Lower lobe of right lung (tissue), 2 donors: ENCODE results near the gene KRT32. TPM values are rescaled to one million over a fixed set of nuclear protein-coding genes. Genes with fewer than 3 reads are reported as not detected.

Experiments
- ATAC-seq, 2 donors: fragments of 200-7000 bp; cut with Tn5 transposase; one replicate each; pipeline ENCODE4 v1.9.1; 2020 to 2022; ENCODE audit warnings: mild to moderate bottlenecking in 2 of 2, moderate library complexity in 2 of 2
- DNase-seq: peaks from one replicate; pipeline ENCODE4 v3.0.0-alpha.2; 2020
- H3K27ac ChIP-seq: fragments of 200-600 bp; one replicate; pipeline ENCODE4 v1.8.0; 2022
- H3K27me3 ChIP-seq: fragments of 200-600 bp; one replicate; pipeline ENCODE4 v1.8.0; 2022; ENCODE audit warnings: low read depth
- H3K36me3 ChIP-seq: fragments of 200-600 bp; one replicate; pipeline ENCODE4 v1.8.0; 2022; ENCODE audit warnings: mild to moderate bottlenecking
- H3K4me1 ChIP-seq: fragments of 200-600 bp; one replicate; pipeline ENCODE4 v1.8.0; 2022
- H3K4me3 ChIP-seq: fragments of 200-600 bp; one replicate; pipeline ENCODE4 v1.8.0; 2022; ENCODE audit warnings: mild to moderate bottlenecking
- H3K9me3 ChIP-seq: fragments of 200-600 bp; one replicate; pipeline ENCODE4 v1.8.0; 2022
- CTCF ChIP-seq: fragments of 200-600 bp; IDR thresholded peaks from one replicate; pipeline ENCODE4 v1.8.0; 2022; ENCODE audit warnings: antibody characterized with exemption, mild to moderate bottlenecking
- intact Hi-C: fragments of 100-400 bp; cut with DNase I; formaldehyde crosslinking; loops from one replicate; pipeline ENCODE4 v1.11.0; 2022
- total RNA-seq: library from RNA; stranded (reverse); fragmentation: NEBNext Ultra II Directional; extraction: Animal tissue kit (Norgen Biotek cat#: 25700); gene quantifications from one replicate; pipeline ENCODE4 v1.2.1, GENCODE V29; 2021
- donor health status: DM: no; HTN: yes; CAD: no; lungs with severe emphysema.

The KRT32 gene
- total RNA-seq, 1 donor from 2014 or later, result not detected

- no peaks in the 10 kb centered on the region for H3K9me3 ChIP-seq
- ATAC-seq (peak in 1 of 2 donors; percentile 12), DNase-seq (no peak)
- no peak overlapping the region for H3K4me3 ChIP-seq
- H3K36me3 ChIP-seq, result no peaks in the 10 kb centered on the region
- no peaks in the 10 kb centered on the region for H3K27me3 ChIP-seq
- intact Hi-C loops, result no loop called here
- no peak for TF ChIP-seq CTCF
- no peak overlapping the region for H3K27ac ChIP-seq
- no peaks in the 10 kb centered on the region for H3K4me1 ChIP-seq
These were observed 18.0 kb upstream of the KRT32 start for GRCh38 chr17:41484920-41485904.

- no peaks in the 10 kb centered on the region for H3K36me3 ChIP-seq
- H3K9me3 ChIP-seq, result no peaks in the 10 kb centered on the region
- no peak for ATAC-seq
- no peaks in the 10 kb centered on the region for H3K27me3 ChIP-seq
- intact Hi-C loops, result no loop called here
- no peak overlapping the region for H3K4me3 ChIP-seq
- DNase-seq, result no peak
- TF ChIP-seq CTCF, result no peak
- H3K27ac ChIP-seq, result no peak overlapping the region
- H3K4me1 ChIP-seq, result no peaks in the 10 kb centered on the region
These were observed 17.0 kb upstream of the KRT32 start for GRCh38 chr17:41483991-41484826.

GRCh38 chr17:41483531-41483930 is 16.3 kb upstream of the KRT32 start:
- intact Hi-C loops, result no loop called here
- no peak for TF ChIP-seq CTCF
- no peaks in the 10 kb centered on the region for H3K36me3 ChIP-seq
- no peaks in the 10 kb centered on the region for H3K27me3 ChIP-seq
- no peaks in the 10 kb centered on the region for H3K9me3 ChIP-seq
- H3K4me3 ChIP-seq, result no peak overlapping the region
- no peak overlapping the region for H3K27ac ChIP-seq
- DNase-seq (no peak), ATAC-seq (no peak)
- H3K4me1 ChIP-seq, result no peaks in the 10 kb centered on the region

GRCh38 chr17:41481036-41481435 is 13.8 kb upstream of the KRT32 start, which contains the start of gene KRT35:
Gene KRT35 (minus strand): TSS chr17:41481151. CDS start chr17:41481097, 54 bp downstream.
- TF ChIP-seq CTCF, result no peak
- Histone ChIP-seq H3K27me3 (no peaks in the 10 kb centered on the region), H3K4me1 (no peaks in the 10 kb centered on the region), H3K36me3 (no peaks in the 10 kb centered on the region), H3K27ac (no peak within 1 kb of the TSS), H3K9me3 (no peaks in the 10 kb centered on the region), H3K4me3 (no peak within 1 kb of the TSS)
- no peak for ATAC-seq
- intact Hi-C loops, result no loop called here
- DNase-seq, result no peak

- DNase-seq, result no peak
- H3K36me3 ChIP-seq, result no peaks in the 10 kb centered on the region
- no peaks in the 10 kb centered on the region for H3K4me1 ChIP-seq
- no peak overlapping the region for H3K4me3 ChIP-seq
- H3K27ac ChIP-seq, result no peak overlapping the region
- ATAC-seq, result no peak
- intact Hi-C loops, result no loop called here
- H3K9me3 ChIP-seq, result no peaks in the 10 kb centered on the region
- no peaks in the 10 kb centered on the region for H3K27me3 ChIP-seq
- no peak for TF ChIP-seq CTCF
These were observed 13.4 kb upstream of the KRT32 start for GRCh38 chr17:41480581-41480980.
